SU-DHL-6 (cell line): ENCODE measurements around the gene PET100.

Experiments used
- H2AFZ ChIP-seq: fragments of 200-600 bp; sonication (generic); 2 replicates; pipeline ENCODE4 v1.6.1; 2014; ENCODE audit warnings: low read depth, mild to moderate bottlenecking, moderate library complexity, mixed read lengths, antibody characterized with exemption, low read length; ENCODE audit not compliant: severe bottlenecking
- H3F3A ChIP-seq: fragments of 200-600 bp; shearing (Covaris generic); 2 replicates; pipeline ENCODE4 v1.6.0; 2016; ENCODE audit warnings: antibody characterized with exemption, mild to moderate bottlenecking; ENCODE audit not compliant: insufficient read depth
- H3K27ac ChIP-seq: fragments of 200-600 bp; sonication (generic); 2 replicates; pipeline ENCODE4 v1.5.1; 2016; ENCODE audit warnings: low read depth, mild to moderate bottlenecking, low read length, moderate library complexity, mixed read lengths
- H3K27me3 ChIP-seq: fragments of 200-600 bp; sonication (generic), shearing (Covaris generic); 2 replicates; pipeline ENCODE4 v1.6.0; 2014; ENCODE audit warnings: mild to moderate bottlenecking, low read length
- H3K36me3 ChIP-seq: fragments of 200-600 bp; sonication (generic); 2 replicates; pipeline ENCODE4 v1.6.1; 2014; ENCODE audit warnings: mild to moderate bottlenecking, low read length, mixed read lengths
- H3K4me2 ChIP-seq: fragments of 300-600, 200-600 bp; shearing (Covaris generic), sonication (generic); 2 replicates; pipeline ENCODE4 v1.6.0; 2014; ENCODE audit warnings: low read length, low read depth, mild to moderate bottlenecking; ENCODE audit not compliant: poor library complexity, severe bottlenecking
- H3K4me3 ChIP-seq: fragments of 200-600 bp; sonication (generic); 2 replicates; pipeline ENCODE4 v1.5.1; 2014; ENCODE audit warnings: antibody characterized with exemption, low read length, mild to moderate bottlenecking, mixed read lengths; ENCODE audit not compliant: insufficient read depth, poor library complexity, severe bottlenecking
- H3K79me2 ChIP-seq: fragments of 200-600 bp; sonication (generic); 2 replicates; pipeline ENCODE4 v1.6.1; 2014; ENCODE audit warnings: mild to moderate bottlenecking, low read length, moderate library complexity; ENCODE audit not compliant: insufficient read depth
- H3K9ac ChIP-seq: fragments of 200-600 bp; sonication (generic); 2 replicates; pipeline ENCODE4 v1.7.0; 2014; ENCODE audit warnings: mild to moderate bottlenecking, low read length
- H3K9me2 ChIP-seq: fragments of 200-600 bp; sonication (generic); replicated peaks from 2 replicates; pipeline ENCODE4 v1.6.1; 2014; ENCODE audit warnings: low read length; ENCODE audit not compliant: insufficient read depth
- H3K9me3 ChIP-seq: fragments of 200-600 bp; sonication (generic); 2 replicates; pipeline ENCODE4 v1.6.1; 2014; ENCODE audit warnings: low read length, mixed read lengths; ENCODE audit not compliant: insufficient read depth
- H4K20me1 ChIP-seq: fragments of 200-600 bp; sonication (generic); 2 replicates; pipeline ENCODE4 v1.6.1; 2014; ENCODE audit warnings: low read depth, mild to moderate bottlenecking, antibody characterized with exemption, low read length, moderate library complexity, mixed read lengths
- CTCF ChIP-seq: fragments of 200-600 bp; sonication (generic); IDR thresholded peaks from one replicate; pipeline ENCODE4 v1.5.1; 2017; ENCODE audit warnings: antibody characterized with exemption, mild to moderate bottlenecking, low read length, moderate library complexity; ENCODE audit not compliant: insufficient read depth, poor library complexity, severe bottlenecking
- EZH2phosphoT487 ChIP-seq: fragments of 200-600 bp; sonication (generic), shearing (Covaris generic); conservative IDR thresholded peaks from 2 replicates; pipeline ENCODE4 v1.6.1; 2018; ENCODE audit warnings: mild to moderate bottlenecking, antibody characterized with exemption, low read length, moderate library complexity, mixed read lengths

Gene PET100

DNA sequence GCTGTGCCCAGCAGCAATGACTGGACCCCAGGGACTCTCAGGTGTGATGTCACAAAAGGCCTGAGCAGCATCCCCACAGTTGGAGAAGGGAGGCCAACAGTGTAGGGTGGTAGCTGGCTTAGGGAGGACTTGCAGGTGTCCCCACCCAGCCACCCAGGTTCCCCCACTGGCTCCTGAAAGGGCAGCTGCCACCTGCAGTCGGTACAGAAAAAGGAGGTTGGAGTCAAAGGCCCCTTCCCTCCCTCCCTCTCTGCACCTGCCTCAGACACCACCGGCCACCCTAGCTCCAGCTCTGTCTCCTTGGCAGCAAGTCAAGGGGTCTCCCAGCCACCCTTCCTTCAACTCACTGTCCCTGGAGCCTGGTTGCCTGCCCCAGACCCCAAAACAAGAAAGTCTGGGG lies 4.1 kb downstream of the PET100 start, which contains the start of gene PCP2:
PCP2 (minus strand) TSS at position 22 of the 400 bp plus-strand sequence. CDS start 262 bp downstream, outside the sequence.
- peaks cover 26% of the 10 kb centered on the region for H3K79me2 ChIP-seq
- no peaks in the 10 kb centered on the region for H3K27me3 ChIP-seq
- H3K9me3 ChIP-seq, result no peaks in the 10 kb centered on the region
- H3K9ac ChIP-seq, result no peak within 1 kb of the TSS
- no peaks in the 10 kb centered on the region for H4K20me1 ChIP-seq
- no peak within 1 kb of the TSS for H2AFZ ChIP-seq
- no peak within 1 kb of the TSS for H3K4me2 ChIP-seq
- no peak within 1 kb of the TSS for H3K27ac ChIP-seq
- H3F3A ChIP-seq, result no peaks in the 10 kb centered on the region
- H3K4me3 ChIP-seq, result no peak within 1 kb of the TSS
- H3K36me3 ChIP-seq, result no peaks in the 10 kb centered on the region
- TF ChIP-seq EZH2phosphoT487 (no peak), CTCF (no peak)
- no peaks in the 10 kb centered on the region for H3K9me2 ChIP-seq

DNA sequence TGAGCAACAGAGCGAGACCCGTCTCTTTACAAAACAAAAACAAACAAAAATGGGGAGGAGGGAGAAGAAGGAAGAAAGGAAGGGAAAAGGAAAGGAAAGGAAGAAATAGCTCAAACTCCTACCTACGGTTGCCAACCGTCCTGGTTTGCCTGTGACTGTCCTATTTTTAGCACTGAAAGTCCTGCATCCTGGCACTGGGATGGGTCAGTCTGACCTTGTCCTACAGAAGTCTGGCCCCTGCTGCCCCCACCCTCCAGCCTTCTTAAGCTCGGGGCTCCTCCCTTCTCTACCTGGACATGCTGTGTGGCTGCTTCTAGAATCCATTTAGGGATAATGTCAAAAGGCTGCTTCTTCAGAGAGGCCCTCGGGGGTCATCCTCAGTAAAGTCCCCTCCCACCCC lies 6.1 kb downstream of the PET100 start:
- no peaks in the 10 kb centered on the region for H3K27me3 ChIP-seq
- no peak overlapping the region for H3K27ac ChIP-seq
- H3K9me2 ChIP-seq, result no peaks in the 10 kb centered on the region
- H3F3A ChIP-seq, result no peaks in the 10 kb centered on the region
- no peak overlapping the region for H3K4me3 ChIP-seq
- no peak for TF ChIP-seq EZH2phosphoT487
- no peaks in the 10 kb centered on the region for H3K9me3 ChIP-seq
- H3K4me2 ChIP-seq, result no peak overlapping the region
- H2AFZ ChIP-seq, result no peak overlapping the region
- no peak overlapping the region for H3K9ac ChIP-seq
- H4K20me1 ChIP-seq, result no peaks in the 10 kb centered on the region
- peaks cover 9% of the 10 kb centered on the region for H3K79me2 ChIP-seq
- no peaks in the 10 kb centered on the region for H3K36me3 ChIP-seq

DNA sequence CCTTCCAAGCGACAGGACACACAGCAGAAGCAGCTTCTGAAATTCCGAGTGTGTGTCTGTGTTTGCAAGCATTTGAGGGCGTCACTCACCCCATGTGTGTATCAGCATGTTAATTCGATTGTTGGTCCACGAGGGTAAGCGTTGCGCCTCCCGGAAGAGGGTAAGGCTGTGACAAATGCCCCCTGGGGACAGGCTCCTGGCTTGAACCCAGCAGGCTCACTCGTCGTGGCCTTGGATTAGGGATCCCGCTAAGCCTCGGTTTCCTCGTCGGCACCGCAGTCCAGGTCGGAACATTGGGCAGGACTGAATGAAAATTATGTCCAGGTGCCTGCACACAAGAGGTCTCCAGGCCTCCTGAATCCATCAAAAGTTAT lies 6.7 kb downstream of the PET100 start:
- Histone ChIP-seq H4K20me1 (no peaks in the 10 kb centered on the region), H2AFZ (peak overlapping the region; percentile 71), H3K4me3 (no peak overlapping the region), H3K36me3 (no peaks in the 10 kb centered on the region), H3K27me3 (no peaks in the 10 kb centered on the region), H3F3A (no peaks in the 10 kb centered on the region), H3K27ac (no peak overlapping the region), H3K4me2 (peak overlapping the region; percentile 80), H3K9me2 (no peaks in the 10 kb centered on the region), H3K79me2 (0 out of 2 replicates have a peak, but pooled peaks cover 7% of the 10 kb centered on the region), H3K9ac (no peak overlapping the region), H3K9me3 (no peaks in the 10 kb centered on the region)
- no peak for TF ChIP-seq CTCF
- TF ChIP-seq EZH2phosphoT487, result no peak

DNA sequence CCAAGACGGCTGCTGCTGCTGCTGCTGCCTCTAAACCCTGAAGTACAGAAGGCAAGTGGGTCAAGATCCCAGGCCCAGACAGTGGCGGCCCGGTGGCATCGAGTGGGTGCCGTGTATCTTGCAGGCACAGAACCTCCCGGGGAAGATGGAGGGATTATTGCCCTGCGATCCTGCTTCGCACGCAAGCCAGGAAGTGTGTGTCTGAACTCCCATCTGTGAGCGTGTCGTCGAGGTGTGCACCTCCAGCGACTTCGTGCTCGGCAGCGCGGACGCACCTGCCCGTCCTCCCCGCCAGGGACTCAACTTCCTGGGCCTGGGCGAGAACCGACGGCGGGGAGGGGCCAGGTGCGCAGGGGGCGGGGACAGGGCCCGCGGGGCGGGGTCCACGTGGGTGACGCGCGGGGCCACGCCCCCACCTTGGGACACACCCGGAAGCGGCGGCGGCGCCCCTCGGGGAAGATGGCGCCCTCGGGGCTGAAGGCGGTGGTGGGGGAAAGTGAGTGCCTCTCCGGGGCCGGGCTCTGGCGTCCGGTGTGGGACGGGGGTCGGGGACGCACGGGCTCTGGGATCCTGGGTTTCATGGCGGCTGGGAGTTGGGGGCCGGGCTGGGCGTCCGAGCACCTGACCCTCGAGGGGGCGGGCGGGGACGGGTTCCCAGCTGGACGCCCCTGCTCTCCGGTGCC lies 7.2 kb downstream of the PET100 start, which contains the start of gene STXBP2:
STXBP2 (plus strand) TSS at position 420 of the 683 bp plus-strand sequence; CDS start at position 460, 40 bp downstream.
- no peaks in the 10 kb centered on the region for H4K20me1 ChIP-seq
- no peaks in the 10 kb centered on the region for H3F3A ChIP-seq
- no peaks in the 10 kb centered on the region for H3K9me2 ChIP-seq
- H3K9ac ChIP-seq, result peak within 1 kb of the TSS; percentile 89
- peak within 1 kb of the TSS; percentile 71 for H2AFZ ChIP-seq
- H3K4me3 ChIP-seq, result peak within 1 kb of the TSS; percentile 91
- no peaks in the 10 kb centered on the region for H3K36me3 ChIP-seq
- no peaks in the 10 kb centered on the region for H3K27me3 ChIP-seq
- H3K4me2 ChIP-seq, result peak within 1 kb of the TSS; percentile 80
- H3K79me2 ChIP-seq, result 0 out of 2 replicates have a peak, but pooled peaks cover 7% of the 10 kb centered on the region
- H3K9me3 ChIP-seq, result no peaks in the 10 kb centered on the region
- no peak for TF ChIP-seq EZH2phosphoT487
- TF ChIP-seq CTCF, result no peak
- peak within 1 kb of the TSS; percentile 37 for H3K27ac ChIP-seq
